GM21390 (cell line): ENCODE measurements around the gene RAB42.
"Not testable (repeated sequence)": the region's sequence is repeated elsewhere in the genome, so short reads cannot be mapped to it uniquely, and the experiment has no call there.

Experiments used
- ATAC-seq: cut with Tn5 transposase; IDR thresholded peaks from one replicate; pipeline ENCODE4 v1.9.1; 2021; ENCODE audit not compliant: unreplicated experiment

RAB42 gene

DNA sequence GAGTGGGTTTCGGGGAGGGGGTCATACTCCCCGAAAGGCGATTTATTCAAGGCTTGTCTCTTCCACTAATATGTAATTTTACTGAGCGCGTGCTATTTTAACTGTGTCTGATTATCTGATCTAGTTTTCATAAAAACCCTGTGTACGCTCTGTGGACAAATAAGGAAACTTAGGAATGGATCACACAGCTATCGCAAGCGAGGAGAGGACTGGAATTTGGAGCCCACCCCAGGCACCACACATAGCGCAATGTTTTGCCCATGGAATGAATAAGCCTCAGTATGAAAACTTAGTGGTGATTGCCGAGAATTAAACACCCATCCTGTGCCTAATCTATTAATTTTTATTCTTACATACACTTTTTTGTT, 9.8 kb upstream of the RAB42 start:
- no peak for ATAC-seq

DNA sequence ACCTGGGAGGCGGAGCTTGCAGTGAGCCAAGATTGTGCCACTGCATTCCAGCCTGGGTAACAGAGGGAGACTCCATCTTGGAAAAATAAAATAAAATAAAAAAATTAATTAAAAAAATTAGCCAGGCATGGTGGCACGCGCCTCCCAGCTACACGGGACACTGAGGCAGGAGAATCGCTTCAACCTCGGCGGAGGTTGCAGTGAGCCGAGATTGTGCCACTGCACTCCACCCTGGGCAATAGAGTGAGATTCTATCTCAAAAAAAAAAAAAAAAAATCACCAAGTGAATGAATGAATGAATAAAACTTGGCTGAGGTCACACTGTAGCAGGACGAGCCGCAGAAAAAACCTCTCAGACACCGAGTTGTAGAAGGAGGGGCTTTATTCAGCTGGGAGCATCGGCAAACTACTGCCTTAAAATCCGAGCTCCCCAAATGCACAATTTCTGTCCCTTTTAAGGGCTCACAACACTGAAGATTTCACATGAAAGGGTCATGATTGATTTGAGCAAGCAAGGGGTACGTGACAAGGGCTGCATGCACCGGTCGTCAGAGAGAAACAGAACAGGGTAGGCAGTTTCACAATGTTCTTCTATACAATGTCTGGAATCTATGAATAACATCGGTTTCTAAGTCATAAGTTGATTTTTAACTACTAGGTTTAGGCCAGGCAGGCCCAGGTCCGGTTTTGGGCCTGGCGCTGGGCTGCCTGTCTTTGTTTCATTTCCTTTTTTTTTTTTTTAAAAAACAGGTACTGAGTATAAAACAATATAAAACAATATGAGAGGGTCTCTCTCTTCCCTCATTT, 5.3 kb upstream of the RAB42 start:
- ATAC-seq = not testable (repeated sequence)

DNA sequence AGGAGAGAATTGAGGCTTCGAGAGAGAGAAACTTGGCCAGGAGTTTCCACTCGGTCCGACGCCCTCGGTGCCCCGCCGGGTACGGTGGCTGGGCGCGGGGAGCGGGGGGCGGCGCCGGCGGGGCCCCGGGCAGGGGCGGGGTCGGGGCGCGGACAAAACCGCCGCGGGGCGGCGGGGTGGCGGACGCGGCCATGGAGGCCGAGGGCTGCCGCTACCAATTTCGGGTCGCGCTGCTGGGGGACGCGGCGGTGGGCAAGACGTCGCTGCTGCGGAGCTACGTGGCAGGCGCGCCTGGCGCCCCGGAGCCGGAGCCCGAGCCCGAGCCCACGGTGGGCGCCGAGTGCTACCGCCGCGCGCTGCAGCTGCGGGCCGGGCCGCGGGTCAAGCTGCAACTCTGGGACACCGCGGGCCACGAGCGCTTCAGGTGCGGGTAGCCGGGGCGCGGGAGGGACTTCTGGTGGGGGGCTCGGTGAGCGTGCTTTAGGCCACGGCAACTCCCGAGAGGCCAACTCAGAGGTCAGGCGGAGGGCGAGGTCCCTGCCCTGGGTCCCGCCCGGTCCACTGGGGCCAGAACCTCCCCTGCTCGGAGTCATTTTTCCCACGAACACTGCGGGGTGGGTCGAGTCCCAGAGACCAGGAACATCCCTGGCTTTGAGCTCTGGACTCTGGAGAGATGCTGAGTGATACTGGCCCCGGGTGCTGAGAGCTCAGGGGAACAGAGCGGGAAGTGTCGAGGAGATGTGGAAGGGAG, 431 bp downstream of the RAB42 start:
- no peak for ATAC-seq

DNA sequence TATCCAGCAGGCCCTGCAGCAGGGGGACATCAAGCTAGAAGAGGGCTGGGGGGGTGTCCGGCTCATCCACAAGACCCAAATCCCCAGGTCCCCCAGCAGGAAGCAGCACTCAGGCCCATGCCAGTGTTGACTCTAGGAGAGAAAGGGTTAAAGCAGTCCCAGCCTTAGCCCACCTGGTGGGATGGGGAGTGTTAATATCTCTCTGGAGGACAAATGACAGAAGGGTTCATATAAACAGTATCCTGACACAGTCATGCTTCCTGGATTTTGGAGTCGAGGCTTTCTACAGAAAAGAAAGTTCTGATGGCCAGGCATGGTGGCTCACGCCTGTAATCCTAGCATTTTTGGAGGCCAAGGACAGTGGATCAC, 1.9 kb downstream of the RAB42 start:
- not testable (repeated sequence) for ATAC-seq

DNA sequence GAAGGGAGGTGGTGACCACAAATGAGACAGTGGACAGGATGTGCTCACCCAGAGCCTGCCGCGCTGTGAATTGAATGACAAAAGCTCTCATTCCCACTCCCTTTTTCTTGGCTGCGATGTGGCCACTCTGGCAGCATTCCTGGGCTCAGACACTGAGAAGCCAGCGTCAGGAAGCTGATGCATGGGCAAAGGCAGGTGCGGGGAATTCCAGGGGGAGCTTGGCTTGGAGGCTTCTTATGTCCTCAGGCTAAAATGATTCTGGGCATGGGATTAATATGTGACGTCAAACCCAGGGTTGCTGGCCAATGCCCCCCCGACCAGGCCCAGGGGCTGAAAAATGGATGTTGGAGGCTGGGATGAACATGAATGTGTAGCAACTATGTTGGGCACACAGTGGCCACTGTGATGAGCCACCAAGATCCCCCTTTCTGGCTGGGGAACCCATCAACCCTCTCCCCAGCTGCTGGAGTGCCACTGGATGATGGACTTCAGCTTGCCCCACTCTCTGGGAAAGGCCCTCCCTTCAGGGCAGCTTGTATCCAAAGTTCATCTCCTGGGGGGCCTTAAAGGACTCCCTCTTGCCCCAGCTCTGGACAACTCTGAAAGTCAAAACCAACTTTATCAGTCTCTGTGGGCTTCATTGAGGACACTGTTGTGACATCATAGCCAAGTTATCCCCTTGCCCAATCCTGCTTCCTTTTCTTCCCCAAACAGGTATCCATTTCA, 2.8 kb downstream of the RAB42 start:
- ATAC-seq = not testable (repeated sequence)

DNA sequence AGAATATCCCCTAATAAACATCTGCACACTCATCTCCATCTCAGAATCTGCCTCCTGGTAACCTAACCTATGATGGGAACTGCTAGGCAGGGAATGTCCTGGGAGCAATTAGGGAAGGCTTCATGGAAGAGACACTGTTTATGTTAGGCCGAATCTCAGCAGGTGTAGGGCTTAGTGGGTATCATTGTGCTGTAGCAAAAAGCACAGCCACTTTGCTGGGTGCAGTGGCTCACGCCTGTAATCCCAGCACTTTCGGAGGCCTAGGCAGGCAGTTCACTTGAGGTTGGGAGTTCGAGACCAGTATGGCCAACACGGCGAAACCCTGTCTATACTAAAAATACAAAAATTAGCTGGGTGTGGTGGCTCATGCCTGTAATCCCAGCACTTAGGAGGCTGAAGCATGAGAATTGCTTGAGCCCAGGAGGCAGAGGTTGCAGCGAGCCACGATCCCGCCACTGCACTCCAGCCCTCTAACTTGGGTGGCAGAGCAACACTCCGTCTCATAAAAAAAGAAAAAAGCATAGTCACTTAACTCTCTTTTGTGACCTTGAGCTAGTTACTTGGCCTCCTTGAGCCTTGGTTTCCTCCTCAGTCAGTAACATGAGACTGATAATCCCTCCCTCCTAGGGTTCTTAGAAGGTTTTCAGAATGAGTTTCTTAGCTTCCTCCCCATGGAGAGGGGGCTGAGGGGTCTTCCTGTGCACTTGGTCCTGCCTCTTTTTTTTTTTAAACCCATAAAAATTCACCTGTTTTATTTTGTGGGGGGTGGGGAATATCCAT, 3.5 kb downstream of the RAB42 start:
- ATAC-seq = no peak

DNA sequence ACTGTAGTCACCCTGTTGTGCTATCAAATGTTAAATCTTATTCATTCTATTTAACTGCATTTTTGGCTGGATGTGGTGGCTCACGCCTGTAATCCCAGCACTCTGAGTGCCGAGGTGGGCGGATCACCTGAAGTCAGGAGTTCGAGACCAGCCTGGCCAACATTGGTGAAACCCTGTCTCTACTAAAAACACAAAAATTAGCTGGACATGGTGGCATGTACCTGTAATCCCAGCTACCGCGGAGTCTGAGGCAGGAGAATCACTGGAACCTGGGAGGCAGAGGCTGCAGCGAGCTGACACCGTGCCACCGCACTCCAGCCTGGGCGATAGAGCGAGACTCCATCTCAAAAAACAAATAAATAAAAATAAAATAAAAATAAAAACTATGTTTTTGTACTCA, 4.2 kb downstream of the RAB42 start:
- not testable (repeated sequence) for ATAC-seq

DNA sequence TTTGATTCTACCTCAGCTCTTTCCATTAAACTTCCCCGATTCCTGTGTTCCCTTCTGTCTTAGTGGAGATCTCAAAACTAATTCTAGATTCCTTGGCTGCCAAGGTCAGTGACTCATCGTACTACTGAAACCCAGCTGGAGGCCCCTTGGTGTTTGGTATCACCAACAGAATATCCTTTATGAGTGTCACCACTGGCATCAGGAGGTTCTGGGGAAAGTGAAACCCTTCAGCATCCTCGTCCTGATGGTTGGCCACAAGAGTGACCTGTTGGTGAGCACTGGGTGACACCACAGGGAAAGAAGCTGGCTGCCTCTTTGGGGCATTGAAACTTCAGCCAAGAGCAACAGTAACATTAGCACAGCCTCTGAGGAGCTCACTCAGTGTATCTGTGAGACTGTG, 9.6 kb downstream of the RAB42 start:
- no peak for ATAC-seq

DNA sequence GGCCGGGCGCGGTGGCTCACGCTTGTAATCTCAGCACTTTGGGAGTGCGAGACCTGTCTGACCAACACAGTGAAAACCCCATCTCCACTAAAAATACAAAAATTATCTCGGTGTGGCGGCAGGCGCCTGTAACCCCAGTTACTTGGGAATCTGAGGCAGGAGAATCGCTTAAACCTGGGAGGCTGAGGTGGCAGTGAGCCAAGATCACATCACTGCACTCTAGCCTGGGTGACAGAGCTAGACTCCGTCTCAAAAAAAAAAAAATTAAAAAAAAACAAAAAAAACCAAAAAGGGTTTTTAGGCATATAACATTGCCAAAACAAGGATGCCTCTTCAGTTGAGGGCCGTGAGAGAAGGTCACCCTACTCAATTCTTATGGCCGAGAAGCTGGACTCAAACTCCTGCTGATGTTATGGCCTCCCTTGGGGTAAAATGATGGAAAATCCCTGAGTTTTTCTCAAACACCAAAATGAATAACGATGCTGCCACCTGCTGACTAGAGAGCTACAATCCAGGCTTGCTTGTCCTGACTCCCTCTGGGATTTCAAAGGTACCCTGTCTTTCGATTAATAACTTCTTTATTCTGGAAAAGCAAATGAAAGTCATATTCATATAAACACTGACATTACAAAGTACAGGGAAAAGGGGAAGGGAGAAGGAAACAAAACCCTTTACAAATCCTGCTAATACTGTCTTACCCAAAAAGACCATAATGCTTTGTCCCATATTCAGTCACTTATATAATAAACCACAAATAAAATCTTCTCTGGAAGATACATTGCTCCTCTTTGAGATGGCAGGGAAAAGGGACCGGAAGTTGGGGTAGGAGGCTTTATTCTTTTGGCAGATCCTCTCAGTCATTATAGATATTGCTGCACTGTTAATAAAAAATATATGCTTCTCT, 10.7 kb downstream of the RAB42 start:
- ATAC-seq = no peak

DNA sequence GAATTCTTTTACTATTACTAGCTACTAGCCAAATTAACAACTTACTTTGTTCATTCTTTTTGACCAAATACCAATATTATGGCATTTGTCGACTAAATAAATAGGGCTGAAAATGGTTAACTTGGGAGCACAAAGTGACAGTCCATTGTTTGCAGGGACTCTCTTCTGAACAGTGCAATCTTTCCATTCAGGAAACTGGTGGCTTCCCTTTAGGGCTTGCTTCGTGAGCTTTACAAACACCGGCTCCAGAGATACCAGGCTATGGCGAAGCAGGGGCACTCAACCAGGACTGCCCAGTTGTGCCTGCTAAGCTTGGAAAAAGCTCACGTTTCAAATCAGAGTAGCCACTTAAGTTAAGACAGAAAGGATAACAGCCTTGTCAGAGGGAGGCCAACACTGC, 12.3 kb downstream of the RAB42 start:
- no peak for ATAC-seq

DNA sequence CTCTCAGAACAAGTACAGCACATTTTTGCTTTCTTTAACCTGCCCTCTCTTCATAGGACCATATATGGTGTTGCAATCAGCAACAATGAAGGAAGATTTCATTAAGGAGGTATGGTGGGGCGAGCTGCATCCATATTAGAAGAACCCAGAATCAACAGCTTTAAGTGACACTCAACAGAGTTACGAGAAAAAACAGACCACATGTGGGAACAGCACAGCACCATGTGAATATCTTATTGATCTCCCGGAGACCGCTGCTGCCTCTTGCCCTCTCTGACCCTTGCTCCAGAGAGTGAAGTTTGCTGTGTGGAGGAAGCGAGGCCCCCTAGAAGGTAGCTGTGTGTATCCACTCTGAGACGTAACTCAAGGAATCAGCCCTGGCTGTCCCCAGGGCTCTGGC, 12.9 kb downstream of the RAB42 start:
- no peak for ATAC-seq

DNA sequence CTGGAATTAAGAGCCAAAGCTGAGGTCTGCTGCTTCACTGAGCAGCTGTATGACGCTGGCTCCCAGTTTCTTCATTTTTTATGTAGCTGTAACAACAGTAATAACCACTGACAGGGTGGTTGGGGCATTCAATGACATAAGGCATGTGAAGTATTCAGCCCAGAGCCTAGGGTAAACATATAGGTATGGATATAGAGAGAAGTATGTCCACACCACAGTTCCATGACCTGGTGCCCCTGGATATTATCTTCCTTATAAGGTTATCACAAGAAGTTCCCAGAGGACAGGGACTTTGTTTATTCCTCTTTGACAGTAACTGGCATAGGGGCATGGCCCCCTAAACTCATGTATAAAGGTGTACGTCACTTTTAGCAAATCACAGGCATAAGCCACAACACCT, 14.7 kb downstream of the RAB42 start:
- no peak for ATAC-seq

DNA sequence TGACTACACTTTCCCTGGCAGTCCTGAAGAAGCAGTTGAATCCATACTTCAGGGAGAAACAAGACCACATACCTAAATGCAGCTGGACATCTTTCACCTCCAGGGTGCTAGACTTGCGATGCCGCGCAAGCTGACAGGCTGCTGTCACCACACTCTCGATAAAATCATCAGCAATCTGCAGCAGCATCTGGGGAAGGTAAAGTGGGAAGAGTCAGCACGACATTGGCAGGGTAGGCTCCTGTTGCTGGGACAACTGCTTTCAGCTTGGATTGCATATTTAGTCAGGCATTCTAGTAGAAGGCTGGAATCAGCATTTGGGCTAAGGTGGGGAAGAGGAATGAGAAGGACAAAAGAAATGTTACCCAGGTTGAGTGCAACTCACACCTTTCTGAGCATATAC, 21.1 kb downstream of the RAB42 start:
- no peak for ATAC-seq

DNA sequence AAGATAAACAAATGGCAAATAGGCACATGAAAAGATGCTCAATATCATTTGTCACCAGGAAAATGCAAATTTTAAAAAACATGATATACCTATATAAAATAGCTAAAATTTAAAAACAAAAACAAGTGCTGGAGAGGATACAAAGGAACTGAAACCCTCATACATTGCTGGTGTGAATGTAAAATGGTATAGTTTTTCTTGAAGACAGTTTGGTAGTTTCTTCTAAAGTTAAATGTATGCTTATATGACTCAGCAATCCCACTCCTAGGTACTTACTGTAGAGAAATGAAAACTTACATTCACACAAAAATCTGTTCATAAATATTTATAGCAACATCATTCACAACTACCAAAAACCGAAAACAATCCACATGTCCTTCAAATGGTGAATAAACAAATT, 39.6 kb downstream of the RAB42 start:
- no peak for ATAC-seq

DNA sequence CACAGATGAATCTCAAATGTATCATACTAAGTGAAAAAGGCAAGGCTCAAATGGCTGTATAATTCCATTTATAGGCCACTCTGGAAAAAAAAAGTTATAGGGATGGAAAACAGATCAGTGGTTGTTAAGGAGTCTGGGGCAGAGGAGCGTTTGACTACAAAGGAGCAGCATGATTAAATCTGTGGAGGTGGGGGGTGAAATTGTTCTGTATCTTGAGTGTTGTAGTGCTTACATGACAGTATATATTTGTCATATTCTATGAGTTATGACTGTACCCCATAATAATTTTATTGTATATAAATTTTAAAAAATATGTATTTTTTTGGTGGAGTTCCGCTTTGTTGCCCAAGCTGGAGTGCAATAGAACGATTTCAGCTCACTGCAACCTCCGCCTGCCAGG, 40.5 kb downstream of the RAB42 start:
- no peak for ATAC-seq

DNA sequence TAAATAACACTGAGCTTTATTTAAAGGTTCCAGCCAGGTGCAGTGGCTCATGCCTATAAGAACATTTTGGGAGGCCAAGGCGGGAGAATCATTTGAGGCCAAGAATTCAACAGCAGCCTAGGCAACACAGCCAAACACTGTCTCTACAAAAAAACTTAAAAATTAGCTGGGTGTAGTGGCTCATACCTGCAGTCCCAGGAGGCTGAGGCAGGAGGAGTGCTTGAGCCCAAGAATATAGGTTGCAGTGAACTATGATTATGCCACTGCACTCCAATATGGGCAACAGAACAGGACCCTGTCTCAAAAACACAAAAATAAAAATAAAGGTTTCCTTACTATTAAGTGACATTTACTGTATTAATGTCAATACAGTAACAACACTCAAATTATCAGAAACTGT, 48.7 kb downstream of the RAB42 start:
- no peak for ATAC-seq

DNA sequence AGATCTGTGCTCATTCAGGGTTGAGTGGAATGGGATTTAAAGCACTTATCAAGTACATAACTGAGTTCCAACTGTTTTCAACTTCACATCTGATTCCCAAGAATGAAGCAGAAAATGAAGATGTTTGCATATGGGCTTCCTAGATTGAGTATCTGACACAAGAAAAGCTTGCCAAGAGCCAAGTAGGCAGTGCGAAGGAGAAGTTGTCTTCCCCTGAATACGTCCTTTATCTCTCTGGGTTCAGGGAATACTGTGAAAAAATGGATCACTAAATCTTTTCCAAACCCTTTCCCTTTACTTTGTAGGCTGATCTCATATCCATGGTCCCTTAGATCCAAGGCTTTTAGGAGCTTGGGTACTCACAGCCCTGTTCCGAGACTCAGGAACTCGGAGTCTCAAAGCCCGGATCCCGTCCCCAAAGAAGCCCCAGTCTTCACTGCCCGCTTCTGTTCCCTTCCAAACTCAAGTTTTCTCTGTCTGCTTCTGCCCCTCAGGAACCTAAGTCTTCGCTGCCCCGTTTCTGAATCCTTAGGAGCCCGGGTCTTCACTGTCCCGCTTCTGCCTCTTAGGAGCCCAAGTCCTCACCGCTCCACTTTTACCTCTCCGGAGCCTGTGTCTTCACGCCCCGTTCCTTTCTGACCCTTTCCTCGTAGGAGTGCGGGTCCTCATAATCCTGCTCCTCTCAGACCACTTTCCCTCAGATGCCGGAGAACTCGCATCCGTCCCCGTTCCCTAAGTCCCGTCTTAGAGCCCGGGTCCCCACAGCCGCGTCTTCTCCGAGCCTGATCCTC, 50.2 kb downstream of the RAB42 start:
- ATAC-seq = peak; percentile 7

DNA sequence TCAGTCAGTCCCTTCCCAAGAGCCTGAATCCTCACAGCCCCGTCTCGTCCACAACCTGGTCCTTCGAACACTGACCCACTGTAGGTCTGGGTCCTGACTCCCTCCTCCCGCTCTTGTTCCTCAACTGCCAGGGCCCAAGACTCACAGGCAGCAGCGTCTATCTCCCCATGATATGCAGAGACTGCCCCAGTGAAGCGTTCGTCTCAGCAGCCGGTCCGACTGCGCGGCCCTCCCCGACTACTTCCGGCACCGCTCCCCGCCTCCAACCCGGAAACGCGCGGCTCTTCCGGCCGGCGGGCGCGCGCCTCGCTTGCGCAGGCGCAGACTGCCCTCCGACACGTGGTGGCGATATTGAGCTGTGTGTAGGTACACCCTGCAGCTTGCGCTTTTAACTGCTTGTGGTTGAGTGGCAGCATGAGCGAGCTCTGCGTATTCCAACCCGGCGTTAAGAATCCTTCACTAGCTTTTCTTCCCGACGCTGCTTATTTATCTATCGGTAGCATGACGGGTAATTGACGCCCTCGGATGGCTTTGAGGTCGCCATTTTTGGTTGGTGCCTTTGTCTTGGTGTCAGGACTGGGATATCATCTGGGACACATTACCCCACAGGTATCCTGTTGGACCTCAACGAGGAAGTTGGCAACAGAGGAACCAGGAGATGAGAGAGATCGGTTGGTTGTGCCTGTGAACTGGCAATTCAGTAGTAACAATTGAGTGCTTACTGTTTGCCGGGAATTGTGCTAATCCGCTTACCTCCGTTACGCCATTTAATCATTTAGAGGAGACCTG, 51.0 kb downstream of the RAB42 start, which contains the start of gene TAF12:
TAF12 (minus strand) TSS at position 221 of the 789 bp plus-strand sequence. CDS start 20,986 bp downstream, outside the sequence.
- peak; percentile 71 for ATAC-seq
